Pulmonary artery endothelial cell (primary cell): ENCODE measurements around the gene DGKG. TPM values are rescaled to one million over a fixed set of nuclear protein-coding genes. Genes with fewer than 3 reads are reported as not detected.

ENCODE experiments used
- DNase-seq: peaks from one replicate; pipeline ENCODE4 v3.0.0-alpha.2; 2011; ENCODE audit warnings: low read depth, low spot score
- total RNA-seq: library from RNA; depleted of rRNA; stranded (reverse); fragments of >200 nt; gene quantifications from 2 replicates; pipeline ENCODE4 v1.2.3, GENCODE V29; 2014

DGKG gene
- total RNA-seq, 1 donor from 2014 or later = 0.07 TPM

GRCh38 chr3:186277268-186277909, 84.6 kb downstream of the DGKG start:
- no peak for DNase-seq

- DNase-seq = no peak
Measured at GRCh38 chr3:186275436-186275835, 86.6 kb downstream of the DGKG start.

GRCh38 chr3:186273586-186273985, 88.4 kb downstream of the DGKG start:
- DNase-seq = no peak

- DNase-seq = no peak
Measured at GRCh38 chr3:186270701-186271100, 91.3 kb downstream of the DGKG start.

- DNase-seq = no peak
Measured at GRCh38 chr3:186268616-186269448, 93.2 kb downstream of the DGKG start.

GRCh38 chr3:186267758-186268157, 94.3 kb downstream of the DGKG start:
- DNase-seq = no peak

- DNase-seq = no peak
Measured at GRCh38 chr3:186264608-186265400, 97.2 kb downstream of the DGKG start.

GRCh38 chr3:186261638-186262037, 100.4 kb downstream of the DGKG start:
- no peak for DNase-seq

GRCh38 chr3:186260726-186261125, 101.3 kb downstream of the DGKG start:
- no peak for DNase-seq

GRCh38 chr3:186259612-186260383, 102.2 kb downstream of the DGKG start:
- no peak for DNase-seq

GRCh38 chr3:186258968-186259367, 103.1 kb downstream of the DGKG start:
- no peak for DNase-seq

- DNase-seq = no peak
Measured at GRCh38 chr3:186257866-186258265, 104.2 kb downstream of the DGKG start.

- DNase-seq = no peak
Measured at GRCh38 chr3:186255703-186256331, 106.2 kb downstream of the DGKG start.

- no peak for DNase-seq
Measured at GRCh38 chr3:186254676-186255650, 107.1 kb downstream of the DGKG start.

- no peak for DNase-seq
Measured at GRCh38 chr3:186251948-186252619, 110.0 kb downstream of the DGKG start.

GRCh38 chr3:186248850-186249249, 113.2 kb downstream of the DGKG start:
- no peak for DNase-seq

- no peak for DNase-seq
Measured at GRCh38 chr3:186247821-186248814, 113.9 kb downstream of the DGKG start.

GRCh38 chr3:186246941-186247340, 115.1 kb downstream of the DGKG start:
- DNase-seq = no peak
